Caco-2 (cell line): Measurements from ENCODE around the gene SEZ6L. TPM values are rescaled to one million over a fixed set of nuclear protein-coding genes. Genes with fewer than 3 reads are reported as not detected.

Experiments
- BruUV-seq: library from RNA; stranded (reverse); fragments of 400-500 nt; replicated peaks from 2 replicates; lab custom pipeline; 2021; lab: Mats Ljungman, UMichigan
- CTCF ChIA-PET: fragments of 300-600 bp; sonication (Branson Sonifier 250); formaldehyde crosslinking; loops from one replicate; lab custom pipeline; 2022; ENCODE audit warnings: antibody characterized with exemption; lab: Charles Lee
- POLR2A ChIA-PET: fragments of 300-600 bp; sonication (Branson Sonifier 250); formaldehyde crosslinking; loops from one replicate; lab custom pipeline; 2022; ENCODE audit warnings: antibody characterized with exemption; lab: Charles Lee
- DNase-seq, 2 experiments: peaks; one replicate each; pipeline versions ENCODE4 v3.0.0 to v3.0.0-alpha.2; 2020 to 2022
- H3K27me3 ChIP-seq: replicated peaks from 2 replicates; pipeline ENCODE4 v1.6.0; 2011; ENCODE audit warnings: low read length; ENCODE audit not compliant: control insufficient read depth, insufficient read depth
- H3K36me3 ChIP-seq: 2 replicates; pipeline ENCODE4 v1.5.1; 2011; ENCODE audit warnings: low read length; ENCODE audit not compliant: control insufficient read depth, insufficient read depth
- H3K4me1 ChIP-seq: fragments of 250-450 bp; sonication (Bioruptor Pico); 2 replicates; pipeline ENCODE4 v1.5.1; 2020; ENCODE audit warnings: mild to moderate bottlenecking
- H3K4me3 ChIP-seq: 2 replicates; pipeline ENCODE4 v1.5.1; 2011; ENCODE audit warnings: low read depth, mild to moderate bottlenecking, control low read depth, low read length
- H3K9me3 ChIP-seq: fragments of 250-450 bp; sonication (Bioruptor Pico); 2 replicates; pipeline ENCODE4 v1.5.1; 2020; ENCODE audit warnings: mild to moderate bottlenecking, moderate library complexity
- H3K27ac Mint-ChIP-seq: one replicate; pipeline ENCODE4 v1.8.0; 2022; ENCODE audit warnings: mixed read lengths; ENCODE audit not compliant: unreplicated experiment
- H3K27me3 Mint-ChIP-seq: one replicate; pipeline ENCODE4 v1.8.0; 2022; ENCODE audit warnings: mixed read lengths; ENCODE audit not compliant: insufficient read depth, unreplicated experiment
- H3K36me3 Mint-ChIP-seq: one replicate; pipeline ENCODE4 v1.8.0; 2022; ENCODE audit warnings: mild to moderate bottlenecking, mixed read lengths; ENCODE audit not compliant: insufficient read depth, unreplicated experiment
- H3K4me1 Mint-ChIP-seq: one replicate; pipeline ENCODE4 v1.8.0; 2022; ENCODE audit warnings: low read depth, mixed read lengths; ENCODE audit not compliant: unreplicated experiment
- H3K4me3 Mint-ChIP-seq: one replicate; pipeline ENCODE4 v1.8.0; 2022; ENCODE audit warnings: mild to moderate bottlenecking, moderate library complexity, mixed read lengths; ENCODE audit not compliant: unreplicated experiment
- H3K9me3 Mint-ChIP-seq: one replicate; pipeline ENCODE4 v1.8.0; 2022; ENCODE audit warnings: mixed read lengths; ENCODE audit not compliant: unreplicated experiment
- CTCF ChIP-seq, 2 experiments: fragments of 200-600 bp in 1 of 2; IDR thresholded peaks; 1 replicate in 1 of 2; 2 replicates in 1 of 2; pipeline versions ENCODE4 v1.5.1 to v1.8.0; 2011 to 2022; ENCODE audit warnings: antibody characterized with exemption in 1 of 2, control low read depth in 1 of 2, inconsistent platforms in 1 of 2, low read depth in 1 of 2, low read length in 1 of 2, mild to moderate bottlenecking in 1 of 2, moderate library complexity in 1 of 2; ENCODE audit not compliant: insufficient read depth in 1 of 2, severe bottlenecking in 1 of 2, unreplicated experiment in 1 of 2
- intact Hi-C: fragments of 100-400 bp; cut with micrococcal nuclease; formaldehyde crosslinking; loops from one replicate; pipeline ENCODE4 v1.10.0; 2022; ENCODE audit not compliant: unreplicated experiment
- total RNA-seq: library from RNA; stranded (reverse); gene quantifications from 2 replicates; pipeline ENCODE4 v1.2.3, GENCODE V29; 2022

SEZ6L gene
- total RNA-seq, 1 experiment from 2014 or later = not detected

- H3K4me3 ChIP-seq = no peak overlapping the region
- H3K27ac Mint-ChIP-seq = no peak overlapping the region
- no peaks in the 10 kb centered on the region for H3K36me3 ChIP-seq
- H3K9me3 Mint-ChIP-seq = peaks cover 14% of the 10 kb centered on the region
- H3K36me3 Mint-ChIP-seq = no peaks in the 10 kb centered on the region
- ChIA-PET CTCF (no interaction called here), POLR2A (no interaction called here)
- no peaks in the 10 kb centered on the region for H3K4me1 ChIP-seq
- H3K9me3 ChIP-seq = no peaks in the 10 kb centered on the region
- peaks cover 23% of the 10 kb centered on the region for H3K27me3 Mint-ChIP-seq
- no peaks in the 10 kb centered on the region for H3K4me1 Mint-ChIP-seq
- H3K27me3 ChIP-seq = no peaks in the 10 kb centered on the region
- TF ChIP-seq CTCF (IDR thresholded peaks at IDR 0.05; ENCODE audit: insufficient read depth in 1 of 2, low read depth in 1 of 2, low read length in 1 of 2, severe bottlenecking in 1 of 2, unreplicated experiment in 1 of 2) = no peak
- intact Hi-C loops = no loop called here
- no peak for DNase-seq
- no peak overlapping the region for H3K4me3 Mint-ChIP-seq
- no TSS peak for BruUV-seq
Measured at GRCh38 chr22:26205494-26205893, 36.2 kb downstream of the SEZ6L start.

GRCh38 chr22:26210334-26210733 lies 41.1 kb downstream of the SEZ6L start:
- TF ChIP-seq CTCF (IDR thresholded peaks at IDR 0.05; ENCODE audit: insufficient read depth in 1 of 2, low read depth in 1 of 2, low read length in 1 of 2, severe bottlenecking in 1 of 2, unreplicated experiment in 1 of 2) = no peak
- no peak overlapping the region for H3K4me3 Mint-ChIP-seq
- Histone ChIP-seq H3K4me3 (no peak overlapping the region), H3K4me1 (no peaks in the 10 kb centered on the region), H3K9me3 (no peaks in the 10 kb centered on the region), H3K27me3 (no peaks in the 10 kb centered on the region), H3K36me3 (no peaks in the 10 kb centered on the region)
- no TSS peak for BruUV-seq
- intact Hi-C loops = no loop called here
- DNase-seq = no peak
- H3K36me3 Mint-ChIP-seq = no peaks in the 10 kb centered on the region
- ChIA-PET CTCF (no interaction called here), POLR2A (no interaction called here)
- no peaks in the 10 kb centered on the region for H3K4me1 Mint-ChIP-seq
- H3K9me3 Mint-ChIP-seq = peaks cover 14% of the 10 kb centered on the region
- H3K27me3 Mint-ChIP-seq = peaks cover 24% of the 10 kb centered on the region
- no peak overlapping the region for H3K27ac Mint-ChIP-seq

GRCh38 chr22:26213826-26214225 lies 44.6 kb downstream of the SEZ6L start:
- BruUV-seq = no TSS peak
- H3K27me3 ChIP-seq = no peaks in the 10 kb centered on the region
- no peaks in the 10 kb centered on the region for H3K36me3 Mint-ChIP-seq
- no peak overlapping the region for H3K4me3 ChIP-seq
- CTCF ChIA-PET = interaction anchor here (1.1 kb wide), 1 partner anchor 41 kb away, joined by 3 read pairs; no protein-coding TSS in a partner anchor
- no peaks in the 10 kb centered on the region for H3K4me1 ChIP-seq
- H3K27me3 Mint-ChIP-seq = peaks cover 23% of the 10 kb centered on the region
- no peaks in the 10 kb centered on the region for H3K4me1 Mint-ChIP-seq
- peaks cover 12% of the 10 kb centered on the region for H3K9me3 Mint-ChIP-seq
- no peak for DNase-seq
- H3K36me3 ChIP-seq = no peaks in the 10 kb centered on the region
- intact Hi-C loops = no loop called here
- no peaks in the 10 kb centered on the region for H3K9me3 ChIP-seq
- no peak overlapping the region for H3K4me3 Mint-ChIP-seq
- POLR2A ChIA-PET = no interaction called here
- H3K27ac Mint-ChIP-seq = no peak overlapping the region
- TF ChIP-seq CTCF (IDR thresholded peaks at IDR 0.05; ENCODE audit: insufficient read depth in 1 of 2, low read depth in 1 of 2, low read length in 1 of 2, severe bottlenecking in 1 of 2, unreplicated experiment in 1 of 2) = no peak
